ENCODE measurements around the gene IRAK3. TPM values are rescaled to one million over a fixed set of nuclear protein-coding genes. Genes with fewer than 3 reads are reported as not detected.

IRAK3 gene
- total RNA-seq, 1 experiment from 2014 or later: 2.4 TPM

DNA sequence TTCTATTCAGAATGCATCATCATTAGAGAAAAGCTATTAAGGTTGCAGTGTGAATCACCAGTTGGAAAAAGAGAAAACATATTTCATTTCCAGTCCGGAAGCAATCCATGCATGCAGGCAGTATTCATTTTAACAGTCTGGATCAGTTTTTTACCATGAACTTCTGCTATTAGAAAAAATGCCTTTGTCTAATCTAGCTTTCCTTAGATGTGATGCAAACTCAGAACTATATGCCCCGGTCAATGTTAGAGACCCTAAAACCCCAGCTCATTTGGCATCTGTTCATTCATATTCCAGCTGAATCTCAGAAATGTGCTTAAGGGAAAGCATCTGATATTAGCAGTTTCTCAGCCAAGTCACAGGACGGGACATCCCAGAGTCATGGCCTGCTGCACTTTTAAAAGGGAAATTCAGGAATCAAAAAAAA, 8.5 kb downstream of the IRAK3 start:
- H3K4me1 ChIP-seq (ENCODE audit: control insufficient read depth, insufficient read depth, low read length): peaks cover 6% of the 10 kb centered on the region
- no TSS peak for BruUV-seq (replicated peaks)
- no peaks in the 10 kb centered on the region for H3K27me3 ChIP-seq (ENCODE audit: control insufficient read depth, insufficient read depth, low read length)
- ChIA-PET CTCF (no interaction called here), POLR2A (interaction anchor here (0.6 kb wide), 1 partner anchor 1111 kb away, joined by 3 read pairs; no protein-coding TSS in a partner anchor)
- TF ChIP-seq, protein P1, sequence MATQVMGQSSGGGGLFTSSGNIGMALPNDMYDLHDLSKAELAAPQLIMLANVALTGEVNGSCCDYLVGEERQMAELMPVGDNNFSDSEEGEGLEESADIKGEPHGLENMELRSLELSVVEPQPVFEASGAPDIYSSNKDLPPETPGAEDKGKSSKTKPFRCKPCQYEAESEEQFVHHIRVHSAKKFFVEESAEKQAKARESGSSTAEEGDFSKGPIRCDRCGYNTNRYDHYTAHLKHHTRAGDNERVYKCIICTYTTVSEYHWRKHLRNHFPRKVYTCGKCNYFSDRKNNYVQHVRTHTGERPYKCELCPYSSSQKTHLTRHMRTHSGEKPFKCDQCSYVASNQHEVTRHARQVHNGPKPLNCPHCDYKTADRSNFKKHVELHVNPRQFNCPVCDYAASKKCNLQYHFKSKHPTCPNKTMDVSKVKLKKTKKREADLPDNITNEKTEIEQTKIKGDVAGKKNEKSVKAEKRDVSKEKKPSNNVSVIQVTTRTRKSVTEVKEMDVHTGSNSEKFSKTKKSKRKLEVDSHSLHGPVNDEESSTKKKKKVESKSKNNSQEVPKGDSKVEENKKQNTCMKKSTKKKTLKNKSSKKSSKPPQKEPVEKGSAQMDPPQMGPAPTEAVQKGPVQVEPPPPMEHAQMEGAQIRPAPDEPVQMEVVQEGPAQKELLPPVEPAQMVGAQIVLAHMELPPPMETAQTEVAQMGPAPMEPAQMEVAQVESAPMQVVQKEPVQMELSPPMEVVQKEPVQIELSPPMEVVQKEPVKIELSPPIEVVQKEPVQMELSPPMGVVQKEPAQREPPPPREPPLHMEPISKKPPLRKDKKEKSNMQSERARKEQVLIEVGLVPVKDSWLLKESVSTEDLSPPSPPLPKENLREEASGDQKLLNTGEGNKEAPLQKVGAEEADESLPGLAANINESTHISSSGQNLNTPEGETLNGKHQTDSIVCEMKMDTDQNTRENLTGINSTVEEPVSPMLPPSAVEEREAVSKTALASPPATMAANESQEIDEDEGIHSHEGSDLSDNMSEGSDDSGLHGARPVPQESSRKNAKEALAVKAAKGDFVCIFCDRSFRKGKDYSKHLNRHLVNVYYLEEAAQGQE (IDR thresholded peaks at IDR 0.05; ENCODE audit: insufficient read depth in 1 of 2, low read depth in 2 of 2, low read length in 1 of 2): no peak
- TF ChIP-seq TCF7L2 (IDR thresholded peaks at IDR 0.05; ENCODE audit: low read depth, low read length) (no peak), CTCF (IDR thresholded peaks at IDR 0.05) (no peak), SIN3A (IDR thresholded peaks at IDR 0.05; ENCODE audit: borderline replicate concordance, insufficient read depth, low read depth, low read length) (no peak), POLR2AphosphoS5 (IDR thresholded peaks at IDR 0.05; ENCODE audit: low read depth, low read length) (no peak)
- intact Hi-C loops (cut with micrococcal nuclease; ENCODE audit: unreplicated experiment): no loop called here
- H3K27ac ChIP-seq (ENCODE audit: low read length): no peak overlapping the region
- in situ Hi-C loops (cut with HindIII; ENCODE audit: low pct_unique_long_range_greater_than_20kb, low sequenced_read_pairs): no loop called here
- no peak for ATAC-seq
- H3K36me3 ChIP-seq (ENCODE audit: control insufficient read depth, insufficient read depth, low read length): no peaks in the 10 kb centered on the region; the same call in 1 of the 2 replicates
- no peak overlapping the region for H3K4me3 ChIP-seq (ENCODE audit: low read depth in 2 of 2, low read length in 2 of 2)
- H3K9me3 ChIP-seq (ENCODE audit: control insufficient read depth, insufficient read depth, low read depth, low read length): no peaks in the 10 kb centered on the region; the same call in 1 of the 2 replicates
- no peak for DNase-seq (ENCODE audit: low read depth, low spot score)

- TF ChIP-seq, protein P1 (IDR thresholded peaks at IDR 0.05; ENCODE audit: insufficient read depth in 1 of 2, low read depth in 2 of 2, low read length in 1 of 2): no peak
- TF ChIP-seq TCF7L2 (IDR thresholded peaks at IDR 0.05; ENCODE audit: low read depth, low read length): no peak
- TF ChIP-seq SIN3A (IDR thresholded peaks at IDR 0.05; ENCODE audit: borderline replicate concordance, insufficient read depth, low read depth, low read length): no peak
- no peak for TF ChIP-seq POLR2AphosphoS5 (IDR thresholded peaks at IDR 0.05; ENCODE audit: low read depth, low read length)
- TF ChIP-seq CTCF (IDR thresholded peaks at IDR 0.05): no peak
- ATAC-seq: no peak
- H3K36me3 ChIP-seq (ENCODE audit: control insufficient read depth, insufficient read depth, low read length): no peaks in the 10 kb centered on the region; the same call in 1 of the 2 replicates
- H3K27me3 ChIP-seq (ENCODE audit: control insufficient read depth, insufficient read depth, low read length): no peaks in the 10 kb centered on the region
- intact Hi-C loops (cut with micrococcal nuclease; ENCODE audit: unreplicated experiment): no loop called here
- ChIA-PET CTCF (no interaction called here), POLR2A (no interaction called here)
- H3K9me3 ChIP-seq (ENCODE audit: control insufficient read depth, insufficient read depth, low read depth, low read length): no peaks in the 10 kb centered on the region; the same call in 1 of the 2 replicates
- DNase-seq (ENCODE audit: low read depth, low spot score): no peak
- in situ Hi-C loops (cut with HindIII; ENCODE audit: low pct_unique_long_range_greater_than_20kb, low sequenced_read_pairs): no loop called here
- no peak overlapping the region for H3K4me3 ChIP-seq (ENCODE audit: low read depth in 2 of 2, low read length in 2 of 2)
- H3K27ac ChIP-seq (ENCODE audit: low read length): no peak overlapping the region
- BruUV-seq (replicated peaks): no TSS peak
- peaks cover 6% of the 10 kb centered on the region for H3K4me1 ChIP-seq (ENCODE audit: control insufficient read depth, insufficient read depth, low read length)
These were observed 10.1 kb downstream of the IRAK3 start for GRCh38 chr12:66199141-66199540.
